Measurements from ENCODE around the gene SMAD1. TPM values are rescaled to one million over a fixed set of nuclear protein-coding genes. Genes with fewer than 3 reads are reported as not detected.
A peak's percentile ranks its signal among the peaks of the same experiment; 100 is the strongest.

Gene SMAD1
- total RNA-seq, 1 donor from 2014 or later, result 26.8 TPM

GRCh38 chr4:145452447-145453162, 29.0 kb upstream of the SMAD1 start:
- Mint-ChIP-seq H3K4me1 (no peaks in the 10 kb centered on the region), H3K27ac (ENCODE audit: unreplicated experiment) (no peak overlapping the region), H3K27me3 (ENCODE audit: low read depth) (peaks cover 2% of the 10 kb centered on the region), H3K36me3 (ENCODE audit: low read depth) (no peaks in the 10 kb centered on the region), H3K4me3 (no peak overlapping the region), H3K9me3 (peaks cover 9% of the 10 kb centered on the region)
- no peak for DNase-seq (ENCODE audit: low read depth, low spot score)
- TF ChIP-seq CTCF (conservative IDR thresholded peaks at IDR 0.05), result no peak

- Mint-ChIP-seq H3K4me3 (no peak overlapping the region), H3K27ac (ENCODE audit: unreplicated experiment) (no peak overlapping the region), H3K9me3 (peaks cover 9% of the 10 kb centered on the region), H3K27me3 (ENCODE audit: low read depth) (peaks cover 2% of the 10 kb centered on the region), H3K4me1 (no peaks in the 10 kb centered on the region), H3K36me3 (ENCODE audit: low read depth) (no peaks in the 10 kb centered on the region)
- no peak for DNase-seq (ENCODE audit: low read depth, low spot score)
- no peak for TF ChIP-seq CTCF (conservative IDR thresholded peaks at IDR 0.05)
Measured at GRCh38 chr4:145453163-145453520, 28.5 kb upstream of the SMAD1 start.

GRCh38 chr4:145473203-145473602, 8.4 kb upstream of the SMAD1 start:
- Mint-ChIP-seq H3K36me3 (ENCODE audit: low read depth) (peaks cover 18% of the 10 kb centered on the region), H3K4me1 (no peaks in the 10 kb centered on the region), H3K27ac (ENCODE audit: unreplicated experiment) (no peak overlapping the region), H3K9me3 (peaks cover 11% of the 10 kb centered on the region), H3K27me3 (ENCODE audit: low read depth) (no peaks in the 10 kb centered on the region), H3K4me3 (no peak overlapping the region)
- DNase-seq (ENCODE audit: low read depth, low spot score), result no peak
- TF ChIP-seq CTCF (conservative IDR thresholded peaks at IDR 0.05), result no peak

GRCh38 chr4:145480257-145480656, 1.4 kb upstream of the SMAD1 start:
- Mint-ChIP-seq H3K27me3 (ENCODE audit: low read depth) (no peaks in the 10 kb centered on the region), H3K4me3 (peak overlapping the region; percentile 89), H3K9me3 (no peaks in the 10 kb centered on the region), H3K27ac (ENCODE audit: unreplicated experiment) (no peak overlapping the region), H3K36me3 (ENCODE audit: low read depth) (peaks cover 3% of the 10 kb centered on the region), H3K4me1 (peaks cover 15% of the 10 kb centered on the region)
- DNase-seq (ENCODE audit: low read depth, low spot score), result no peak
- no peak for TF ChIP-seq CTCF (conservative IDR thresholded peaks at IDR 0.05)

- Mint-ChIP-seq H3K9me3 (no peaks in the 10 kb centered on the region), H3K4me3 (peak overlapping the region; percentile 89), H3K27me3 (ENCODE audit: low read depth) (no peaks in the 10 kb centered on the region), H3K4me1 (peaks cover 15% of the 10 kb centered on the region), H3K27ac (ENCODE audit: unreplicated experiment) (no peak overlapping the region), H3K36me3 (ENCODE audit: low read depth) (no peaks in the 10 kb centered on the region)
- no peak for TF ChIP-seq CTCF (conservative IDR thresholded peaks at IDR 0.05)
- no peak for DNase-seq (ENCODE audit: low read depth, low spot score)
Measured at GRCh38 chr4:145481942-145482208, 222 bp downstream of the SMAD1 start.

Data from neural crest cell (in vitro differentiated cells).